Stimulated activated CD8-positive, alpha-beta memory T cell treated with anti-CD3 and anti-CD28 coated beads, Interleukin-15, amount 100 ng/mL, for 24 hours (primary cell): ENCODE measurements around the gene KDM4C.
"Not testable (repeated sequence)": the region's sequence is repeated elsewhere in the genome, so short reads cannot be mapped to it uniquely, and the experiment has no call there.

Source experiments
- DNase-seq: peaks from one replicate; pipeline ENCODE4 v3.0.0-alpha.2; 2020; ENCODE audit warnings: low read depth

The KDM4C gene

DNA sequence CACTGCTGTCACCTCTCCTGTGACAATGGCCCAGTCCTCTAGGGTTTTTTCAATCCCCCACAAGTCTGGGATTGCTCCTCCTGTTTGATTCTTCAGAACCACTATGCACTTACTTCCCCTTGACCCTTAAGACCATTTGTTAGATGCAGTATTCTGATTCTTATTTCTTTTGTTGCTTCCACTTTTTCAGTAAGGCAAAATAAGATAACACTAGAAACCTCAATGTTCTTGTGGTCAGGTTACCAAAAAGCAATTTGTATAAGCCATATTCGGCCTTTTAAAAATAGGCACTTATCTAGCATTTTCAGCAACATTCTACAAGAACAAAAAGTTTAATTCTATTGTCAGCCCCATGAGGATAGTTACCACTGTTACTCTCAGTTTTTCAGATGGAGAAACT lies 220.0 kb downstream of the KDM4C start:
- DNase-seq: no peak

DNA sequence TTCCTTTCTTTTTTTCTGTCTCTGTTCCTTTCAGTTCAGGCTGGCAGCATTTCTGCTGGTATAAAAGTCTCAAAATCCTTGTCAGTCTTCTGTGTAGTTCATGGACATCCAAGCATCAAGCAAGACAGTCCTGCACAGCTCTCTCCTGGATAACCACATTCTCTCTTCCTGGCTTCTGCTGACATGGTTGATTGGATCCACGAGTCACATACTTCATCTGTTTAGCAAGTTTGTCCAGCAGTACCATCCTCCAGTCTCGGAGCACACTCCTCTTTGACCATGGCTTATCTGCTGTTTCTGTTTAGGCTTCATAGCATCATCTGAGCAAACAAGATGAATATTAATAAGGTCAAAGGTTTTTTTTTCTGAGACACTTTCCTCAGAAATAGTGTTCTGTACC lies 220.8 kb downstream of the KDM4C start:
- DNase-seq: no peak

DNA sequence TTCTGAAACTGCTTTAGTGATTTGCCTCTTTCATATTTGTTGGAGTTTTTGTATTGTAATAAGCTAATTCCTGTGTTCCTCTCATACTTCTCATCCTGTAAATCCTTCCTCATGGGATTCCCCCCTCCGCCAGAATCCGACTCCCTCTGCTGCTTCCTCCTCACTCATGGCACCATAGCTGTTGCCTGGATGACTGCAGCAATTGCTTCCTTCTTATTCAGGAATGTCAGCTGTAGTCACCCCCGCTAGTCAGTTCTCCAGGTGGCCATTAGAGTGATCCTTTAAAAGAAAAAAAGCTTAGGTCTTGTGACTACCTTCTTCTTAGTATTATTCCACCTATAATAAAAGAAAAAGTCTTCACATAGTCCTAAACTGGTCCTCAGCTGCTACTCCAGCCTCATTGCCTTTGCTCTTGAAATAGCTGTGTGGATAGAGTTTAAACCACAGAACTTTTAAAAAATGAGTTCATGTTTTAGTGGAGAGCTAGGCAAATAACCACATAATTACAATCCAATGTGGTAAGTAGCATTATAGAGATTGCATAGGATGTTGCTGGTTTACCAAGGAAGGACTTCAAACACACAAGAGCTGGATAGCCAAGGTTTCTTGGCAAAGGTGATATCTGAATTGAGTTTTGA lies 227.3 kb downstream of the KDM4C start:
- DNase-seq: no peak

DNA sequence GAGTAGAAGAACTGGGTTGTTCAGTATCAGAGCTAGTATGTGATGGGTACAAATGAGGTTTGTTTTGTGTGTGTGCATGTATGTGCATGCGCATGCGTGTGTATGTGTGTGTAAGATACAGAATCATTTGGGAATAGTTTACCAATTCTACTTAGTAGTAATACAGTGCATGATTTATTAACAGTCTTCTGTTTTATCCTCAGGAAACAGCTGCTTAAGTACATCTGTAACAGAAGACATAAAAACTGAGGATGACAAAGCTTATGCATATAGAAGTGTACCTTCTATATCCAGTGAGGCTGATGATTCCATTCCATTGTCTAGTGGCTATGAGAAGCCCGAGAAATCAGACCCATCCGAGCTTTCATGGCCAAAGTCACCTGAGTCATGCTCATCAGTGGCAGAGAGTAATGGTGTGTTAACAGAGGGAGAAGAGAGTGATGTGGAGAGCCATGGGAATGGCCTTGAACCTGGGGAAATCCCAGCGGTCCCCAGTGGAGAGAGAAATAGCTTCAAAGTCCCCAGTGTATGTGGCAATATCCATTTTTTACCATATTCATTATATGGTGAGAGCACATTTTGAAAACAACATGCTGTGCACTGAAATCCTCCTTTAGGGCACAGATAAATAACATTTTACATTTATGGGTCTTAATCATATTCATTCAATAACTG lies 228.5 kb downstream of the KDM4C start:
- DNase-seq: no peak

DNA sequence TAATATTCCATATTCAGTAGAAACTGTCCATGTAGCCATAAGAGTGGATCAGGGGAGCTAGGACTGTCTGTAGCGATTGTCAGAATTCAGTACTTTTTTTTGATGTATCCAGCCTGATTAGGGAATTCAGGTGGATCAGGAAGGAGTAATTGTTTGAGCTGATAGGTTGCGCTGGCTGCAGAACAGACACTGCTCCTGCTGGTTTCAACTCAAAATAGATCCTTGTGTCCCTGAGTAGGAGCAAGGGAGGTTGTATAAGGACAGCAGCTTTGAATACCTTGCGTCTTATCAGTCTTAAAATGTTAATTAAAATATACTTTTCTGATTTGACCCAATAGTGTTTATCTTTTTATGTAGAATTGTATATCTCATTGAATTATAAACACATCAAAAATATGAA lies 229.6 kb downstream of the KDM4C start:
- no peak for DNase-seq

DNA sequence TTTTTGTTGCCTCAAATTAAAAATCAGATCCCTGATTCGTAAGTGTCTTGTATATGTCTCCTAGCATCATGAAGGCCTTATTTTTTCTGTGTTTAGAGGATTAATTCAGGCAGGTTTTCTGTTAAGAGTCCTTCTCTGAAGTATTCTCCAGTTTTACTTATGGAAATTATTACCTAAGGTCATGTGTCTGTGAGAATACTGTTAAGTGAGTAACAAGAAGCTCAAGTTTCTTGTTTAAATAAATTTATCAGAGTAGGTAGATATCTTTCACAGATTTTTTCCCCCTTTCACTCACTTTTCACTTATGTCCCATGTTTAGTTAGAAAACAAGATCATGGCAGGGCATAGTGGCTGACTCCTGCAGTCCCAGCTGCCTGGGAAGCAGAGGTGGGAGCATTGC lies 233.6 kb downstream of the KDM4C start:
- no peak for DNase-seq

DNA sequence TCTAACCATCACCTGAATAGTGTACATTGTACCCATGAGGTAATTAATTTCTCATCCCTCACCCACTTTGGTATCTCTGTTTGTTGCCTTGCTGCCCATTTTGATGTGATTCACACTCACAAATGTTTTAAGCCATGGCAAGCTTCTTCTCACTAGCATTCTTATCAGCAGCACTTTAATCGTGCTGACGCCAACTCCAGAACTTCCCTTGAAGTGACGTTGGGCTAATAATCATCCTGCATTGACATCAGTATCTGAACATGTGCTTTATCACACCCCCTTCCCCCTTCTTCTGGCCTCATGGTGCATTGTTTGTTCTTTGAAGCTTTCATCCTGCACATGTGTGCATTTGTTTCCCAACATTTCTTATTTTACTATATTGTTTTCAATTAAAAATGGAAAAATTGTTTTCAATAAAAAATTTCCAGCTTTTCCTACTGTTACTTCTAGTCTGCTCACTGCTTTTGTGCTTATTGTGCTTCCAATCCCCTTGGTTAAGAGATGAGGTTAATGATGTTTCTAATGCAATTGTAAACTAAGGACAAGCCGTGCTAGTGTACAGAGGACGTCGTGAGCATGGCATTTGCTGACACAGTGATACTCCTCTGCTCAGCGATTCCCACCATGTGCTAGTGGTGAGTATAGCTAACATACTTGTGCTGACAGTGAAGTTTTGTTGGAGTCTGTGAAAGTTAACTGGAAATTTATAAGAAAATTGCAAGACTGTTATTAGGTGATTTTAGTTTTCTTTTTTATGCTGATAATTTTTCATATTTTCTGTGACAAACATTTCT lies 238.5 kb downstream of the KDM4C start:
- DNase-seq: no peak

DNA sequence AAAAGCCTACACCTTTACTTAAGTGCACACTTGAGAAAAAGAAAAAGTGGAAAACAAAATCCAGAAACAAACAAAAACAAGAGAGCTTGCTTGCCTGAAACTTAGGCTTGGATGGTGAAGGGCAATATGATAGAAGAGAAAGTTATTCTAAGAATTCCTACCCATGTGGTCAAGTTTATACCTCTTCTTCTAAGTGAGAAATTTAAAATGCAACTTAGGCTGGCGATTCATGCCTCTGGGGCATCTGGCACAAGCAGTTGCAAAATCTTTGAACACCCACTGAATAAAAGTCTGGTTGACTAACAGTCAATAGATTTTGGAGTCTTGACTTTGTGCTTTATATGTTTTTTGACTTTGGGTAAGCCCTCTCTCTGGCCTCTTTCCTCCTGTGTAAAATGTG lies 239.6 kb downstream of the KDM4C start:
- no peak for DNase-seq

DNA sequence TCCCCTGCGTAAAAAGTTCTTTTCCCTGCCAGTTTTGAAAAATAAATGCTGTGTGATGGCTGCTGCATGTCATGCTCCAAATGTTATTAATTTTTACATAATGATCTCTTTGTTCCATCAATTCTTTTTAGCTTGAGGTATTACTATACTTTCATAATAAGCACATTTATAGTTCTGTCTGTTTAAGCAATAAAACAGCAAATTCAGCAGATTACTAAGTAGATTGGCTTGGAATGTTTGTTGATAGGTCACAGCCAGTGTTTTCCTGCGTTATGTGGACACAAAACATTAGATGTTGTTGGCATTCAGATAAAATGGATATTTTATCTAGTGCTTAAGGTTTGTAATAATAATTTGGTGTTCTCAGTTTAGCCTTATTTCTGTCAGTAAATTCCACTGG lies 242.0 kb downstream of the KDM4C start:
- no peak for DNase-seq

DNA sequence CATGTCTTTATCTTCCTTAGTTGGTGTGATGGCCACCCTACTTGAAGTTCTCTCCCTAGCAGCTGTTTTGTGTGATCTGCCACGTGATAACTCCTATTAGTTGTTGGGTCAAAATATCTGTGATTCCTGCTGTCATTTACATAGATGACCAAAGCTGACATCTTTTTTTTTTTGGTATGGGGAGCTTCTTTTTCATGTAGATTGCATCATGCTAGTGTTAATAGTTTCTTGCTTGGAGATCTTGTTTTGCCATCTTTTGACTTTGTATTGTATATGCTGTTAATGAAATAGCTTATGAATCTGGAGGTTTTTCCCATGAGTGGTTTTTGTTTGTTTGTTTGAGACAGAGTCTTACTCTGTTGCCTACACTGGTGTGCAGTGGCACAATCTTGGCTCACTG lies 243.8 kb downstream of the KDM4C start:
- DNase-seq: no peak

DNA sequence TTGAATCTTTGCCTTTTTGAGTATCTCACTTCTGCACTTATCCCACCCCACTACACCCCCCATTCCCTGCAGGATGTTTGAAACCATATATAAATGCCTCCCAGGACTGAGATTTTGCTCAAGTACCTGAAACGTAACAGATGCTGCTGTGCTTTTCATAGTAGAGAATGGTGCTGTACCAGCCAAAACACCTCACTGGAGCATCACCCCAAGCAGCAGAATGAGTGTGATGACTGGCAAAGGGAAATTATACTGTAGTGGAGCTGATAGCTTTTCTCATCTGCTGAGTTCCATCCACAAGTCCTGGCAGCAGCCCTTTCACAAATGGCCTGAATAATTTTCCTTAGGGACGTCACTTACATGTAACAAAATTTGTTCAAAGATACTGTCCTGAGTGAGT lies 246.1 kb downstream of the KDM4C start:
- no peak for DNase-seq

DNA sequence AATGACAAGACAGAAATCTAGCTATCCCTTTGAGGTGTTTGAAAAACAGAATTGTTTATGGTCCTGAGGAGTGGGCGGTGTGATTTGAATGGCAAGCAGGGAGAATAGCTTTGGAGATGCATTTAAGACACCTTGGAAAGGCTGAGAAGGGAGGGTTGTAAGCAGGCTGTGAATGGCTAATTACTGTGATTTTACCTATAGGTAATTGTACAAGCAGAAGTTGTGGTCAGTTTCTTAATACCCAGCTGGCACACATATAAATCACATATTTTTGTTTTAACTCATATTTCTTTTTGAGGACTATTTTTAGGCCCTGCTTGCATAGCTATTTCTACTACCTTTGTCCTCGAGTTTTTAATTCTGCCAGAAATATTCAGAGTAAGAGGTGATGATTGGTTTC lies 248.6 kb downstream of the KDM4C start:
- no peak for DNase-seq

DNA sequence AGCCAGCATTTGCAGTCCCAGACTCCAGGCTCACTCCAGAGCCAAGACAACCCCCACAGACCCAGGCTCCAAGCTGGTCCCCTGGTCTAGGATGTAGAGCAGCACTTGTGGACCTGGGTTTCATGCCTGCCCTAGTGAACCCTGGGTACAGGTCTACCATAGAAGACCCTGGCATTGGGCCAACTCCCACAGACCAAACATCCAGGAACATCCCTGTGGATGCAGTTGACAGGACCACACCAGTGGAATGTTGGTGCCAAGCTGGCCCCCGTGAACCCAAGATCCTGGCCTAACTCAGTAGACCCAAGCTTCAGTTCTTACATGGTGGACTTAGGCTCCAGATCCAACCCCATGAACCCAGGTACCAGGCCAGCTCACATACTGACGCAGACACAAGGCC lies 250.6 kb downstream of the KDM4C start:
- DNase-seq: no peak

DNA sequence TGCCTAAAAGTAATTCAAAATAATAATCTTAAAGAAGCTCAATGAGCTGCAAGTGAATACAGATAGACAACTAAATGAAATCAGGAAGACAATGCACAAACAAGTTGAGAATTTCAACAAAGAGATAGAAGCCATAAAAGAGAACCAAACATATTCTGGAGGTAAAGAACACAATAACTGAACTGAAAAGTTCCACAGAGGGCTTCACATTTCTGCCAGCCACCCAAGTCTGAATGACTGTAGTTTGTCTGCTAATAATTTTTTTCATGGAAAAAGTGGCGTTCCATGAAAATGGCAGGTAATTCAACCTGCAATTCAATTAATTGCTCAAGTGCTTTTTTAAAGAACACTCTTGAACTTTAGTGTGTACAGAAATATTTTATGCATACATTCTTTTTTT lies 251.3 kb downstream of the KDM4C start:
- no peak for DNase-seq

DNA sequence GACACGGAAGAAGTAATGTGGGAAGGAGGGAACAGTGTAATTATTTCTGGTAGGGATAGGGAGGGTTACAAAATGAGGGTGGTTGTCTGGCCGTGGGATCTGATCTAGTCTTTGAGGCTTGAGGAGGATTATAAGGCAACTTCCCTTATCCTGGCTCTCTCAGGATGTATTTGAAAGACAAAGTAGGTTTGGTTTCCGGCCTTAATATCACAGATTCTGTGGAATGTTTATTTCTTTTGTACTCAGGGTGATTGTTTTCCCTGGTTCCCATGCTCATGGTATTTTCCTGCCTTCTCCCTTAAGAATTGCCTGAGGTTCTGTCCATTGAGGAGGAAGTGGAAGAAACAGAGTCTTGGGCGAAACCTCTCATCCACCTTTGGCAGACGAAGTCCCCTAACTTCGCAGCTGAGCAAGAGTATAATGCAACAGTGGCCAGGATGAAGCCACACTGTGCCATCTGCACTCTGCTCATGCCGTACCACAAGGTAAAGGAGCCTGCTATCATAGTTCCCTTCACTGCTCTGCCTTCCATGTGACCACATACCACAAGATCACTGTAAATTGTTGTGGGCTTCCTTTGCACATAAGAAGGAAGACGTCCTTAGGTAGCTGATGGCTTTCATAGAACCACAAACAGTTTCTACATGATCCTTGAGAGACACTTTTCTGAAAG lies 253.8 kb downstream of the KDM4C start:
- DNase-seq: no peak

DNA sequence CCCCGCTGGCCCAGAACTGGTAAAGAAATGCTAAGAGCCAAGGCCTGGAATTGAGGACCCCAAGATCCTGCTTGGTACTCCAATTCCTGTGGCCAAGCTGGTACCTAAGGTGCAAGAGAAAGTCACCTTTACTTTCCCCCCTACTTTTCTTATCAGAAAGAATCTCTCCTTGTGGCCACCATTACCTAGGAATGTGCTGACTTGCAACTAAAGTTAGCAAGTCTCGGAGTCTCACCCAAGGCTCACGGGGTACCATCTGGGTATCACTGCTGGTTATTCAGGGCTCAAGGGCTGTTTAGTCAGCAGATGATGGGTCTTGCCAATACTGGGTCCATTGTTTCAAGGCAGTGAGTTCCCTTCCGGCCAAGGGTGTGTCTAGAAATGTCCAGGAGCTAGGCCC lies 270.2 kb downstream of the KDM4C start:
- no peak for DNase-seq

DNA sequence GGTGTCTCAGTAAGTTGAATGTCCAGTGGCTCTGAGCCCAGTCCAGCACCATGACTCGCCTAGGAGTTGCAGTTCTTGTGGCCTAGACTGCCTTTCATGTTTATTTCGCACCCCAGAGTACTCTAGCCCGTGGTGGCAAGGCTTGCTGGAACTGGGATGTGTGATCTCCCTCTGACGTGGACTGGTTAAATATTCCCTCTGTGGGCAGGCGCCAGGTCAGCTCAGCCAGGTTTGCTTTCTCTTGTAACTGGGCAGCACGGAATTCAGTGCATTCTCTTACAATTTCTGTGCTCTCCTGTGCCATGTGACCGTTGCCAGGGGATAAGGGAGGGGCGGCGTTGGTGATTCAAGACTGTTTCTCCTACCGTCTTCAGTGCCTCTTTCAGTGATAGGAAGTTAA lies 270.8 kb downstream of the KDM4C start:
- DNase-seq: no peak

DNA sequence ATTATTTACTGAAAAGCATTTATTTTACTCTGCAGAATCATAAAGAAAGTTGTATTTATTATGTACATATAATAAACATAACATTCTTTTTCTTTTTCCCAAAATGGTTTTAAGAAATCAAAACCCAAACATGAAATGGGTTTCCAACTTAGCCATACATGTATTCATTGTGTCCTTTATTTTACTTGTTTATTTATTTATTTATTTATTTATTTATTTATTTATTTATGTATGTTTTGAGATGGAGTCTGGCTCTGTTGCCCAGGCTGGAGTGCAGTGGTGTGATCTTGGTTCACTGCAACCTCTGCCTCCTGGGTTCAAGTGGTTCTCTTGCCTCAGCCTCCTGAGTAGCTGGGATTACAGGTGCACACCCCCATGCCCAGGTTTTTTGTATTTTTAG lies 273.2 kb downstream of the KDM4C start:
- not testable (repeated sequence) for DNase-seq

DNA sequence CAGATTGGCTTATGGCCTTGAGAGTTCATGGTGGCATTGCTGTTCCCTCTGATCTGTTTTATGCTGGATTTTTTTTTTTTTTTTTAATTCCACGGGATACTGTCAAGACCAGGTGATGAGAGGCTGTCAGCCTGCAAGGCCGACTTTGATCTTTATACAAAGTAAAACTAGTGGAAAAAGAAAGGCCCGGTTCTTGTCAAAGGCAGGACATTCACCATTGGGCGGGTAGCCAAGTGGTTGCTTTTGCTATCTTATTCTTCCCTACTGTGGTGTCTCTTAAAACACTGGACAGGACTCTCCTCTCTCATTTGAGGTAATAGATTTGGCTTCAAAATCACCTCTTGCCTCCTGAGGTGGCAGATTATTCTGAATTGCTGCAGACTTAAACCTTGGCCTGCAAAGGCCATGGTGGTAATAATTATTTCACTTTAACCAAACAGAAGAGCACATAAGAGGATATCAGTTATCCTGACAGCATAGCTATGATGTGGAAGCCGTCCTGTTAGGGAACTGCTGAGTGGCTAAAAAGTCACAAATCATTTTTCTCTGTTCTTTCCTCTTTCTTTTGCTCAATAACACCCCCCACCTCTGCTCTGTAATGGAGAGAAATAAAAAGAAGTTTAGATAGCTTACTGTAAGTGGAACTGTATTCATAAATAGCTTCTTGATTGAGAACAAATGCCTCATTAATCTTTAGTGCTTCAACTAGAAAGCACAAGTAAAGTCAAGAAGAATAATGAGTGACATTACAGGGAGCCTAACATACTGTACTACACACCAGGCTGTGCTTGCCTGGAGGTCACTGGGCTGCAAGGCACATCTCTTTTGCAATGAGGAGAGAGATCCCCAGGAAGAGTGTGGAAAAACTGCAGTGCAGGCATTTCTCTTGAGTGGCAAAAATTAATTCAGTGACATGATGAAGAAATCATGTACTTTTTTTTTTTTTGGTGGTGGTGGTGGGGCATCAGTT lies 275.6 kb downstream of the KDM4C start:
- no peak for DNase-seq

DNA sequence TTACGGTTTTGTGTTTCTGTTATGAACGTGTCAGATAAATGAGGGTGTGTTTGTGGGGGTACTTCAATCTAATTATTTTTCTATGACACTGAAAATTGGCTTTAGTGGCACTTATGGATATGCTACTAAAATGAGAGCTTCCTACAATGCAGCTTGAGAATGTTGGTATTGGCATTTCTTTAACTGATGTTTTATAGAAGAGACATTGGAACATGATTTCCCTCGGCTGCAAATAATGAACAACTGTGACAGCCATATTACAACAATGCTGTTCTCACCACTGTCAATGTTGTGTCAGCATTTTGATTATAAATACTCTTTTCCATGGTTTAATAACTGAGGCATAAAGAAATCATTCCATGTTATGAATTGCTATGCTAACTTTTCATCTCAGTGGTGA lies 279.4 kb downstream of the KDM4C start:
- DNase-seq: no peak

DNA sequence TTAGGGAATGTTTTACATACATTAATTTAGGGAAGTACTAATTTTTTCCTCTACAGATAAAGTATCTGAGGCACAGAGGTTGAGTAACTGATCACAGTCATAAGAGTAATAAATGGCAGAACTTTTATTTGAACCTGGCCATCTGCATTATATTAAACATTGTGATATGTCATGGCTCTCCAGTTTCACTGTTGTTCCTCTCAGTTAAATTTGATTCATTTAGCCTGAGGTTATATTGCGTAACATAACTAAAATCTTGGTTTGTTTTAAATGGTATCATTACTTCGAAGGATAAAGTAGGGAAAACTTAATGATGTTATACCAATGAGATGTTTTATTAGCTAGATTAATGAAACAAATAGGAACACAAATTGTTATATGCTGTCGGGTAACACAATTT lies 284.4 kb downstream of the KDM4C start:
- DNase-seq: no peak

DNA sequence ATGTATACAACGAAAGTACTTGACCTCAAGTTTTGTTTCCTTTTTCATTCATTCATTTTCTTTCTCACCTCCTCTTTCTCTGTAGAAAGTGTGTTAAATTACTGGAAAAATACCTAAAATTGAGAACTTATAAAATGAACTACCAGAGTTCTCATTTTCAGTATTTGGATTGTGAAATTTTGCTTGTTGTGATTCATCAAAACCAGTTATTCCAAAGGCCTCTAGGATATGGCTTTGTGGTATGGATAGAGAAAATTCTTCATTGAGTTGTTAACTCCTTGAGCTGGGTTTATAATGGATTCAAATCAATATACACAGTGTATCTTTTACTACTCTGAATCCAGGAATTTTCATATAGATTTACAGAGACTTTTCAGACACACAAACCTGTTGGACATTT lies 287.6 kb downstream of the KDM4C start:
- DNase-seq: no peak
